HL-60/S4 treated with phorbol 12-myristate 13-acetate at 8.2 ng/mL for 4 days and 3 days (cell line): ENCODE results near the gene GPATCH2L.

ENCODE experiments used
- in situ Hi-C: fragments of 300-500 bp; cut with MboI; formaldehyde crosslinking; loops from 2 replicates; pipeline ENCODE4 v1.15.0; 2022; ENCODE audit warnings: low sequenced_read_pairs

The GPATCH2L gene

GRCh38 chr14:76195003-76195402, 43.3 kb downstream of the GPATCH2L start:
- in situ Hi-C loops = no loop called here

- in situ Hi-C loops = no loop called here
Measured at GRCh38 chr14:76196980-76197695, 45.4 kb downstream of the GPATCH2L start.

GRCh38 chr14:76201162-76201561, 49.4 kb downstream of the GPATCH2L start:
- in situ Hi-C loops = no loop called here

- in situ Hi-C loops = no loop called here
Measured at GRCh38 chr14:76203086-76204001, 51.6 kb downstream of the GPATCH2L start.

- in situ Hi-C loops = no loop called here
Measured at GRCh38 chr14:76204461-76205230, 52.9 kb downstream of the GPATCH2L start.

- in situ Hi-C loops = no loop called here
Measured at GRCh38 chr14:76205708-76206107, 54.0 kb downstream of the GPATCH2L start.

- in situ Hi-C loops = no loop called here
Measured at GRCh38 chr14:76208340-76208739, 56.6 kb downstream of the GPATCH2L start.

GRCh38 chr14:76212242-76212641, 60.5 kb downstream of the GPATCH2L start:
- in situ Hi-C loops = no loop called here

- in situ Hi-C loops = no loop called here
Measured at GRCh38 chr14:76217179-76217578, 65.5 kb downstream of the GPATCH2L start.

GRCh38 chr14:76218662-76219061, 66.9 kb downstream of the GPATCH2L start:
- in situ Hi-C loops = no loop called here

- in situ Hi-C loops = no loop called here
Measured at GRCh38 chr14:76219873-76220272, 68.2 kb downstream of the GPATCH2L start.

- in situ Hi-C loops = no loop called here
Measured at GRCh38 chr14:76227450-76228050, 75.8 kb downstream of the GPATCH2L start.

- in situ Hi-C loops = no loop called here
Measured at GRCh38 chr14:76228138-76228537, 76.4 kb downstream of the GPATCH2L start.

- in situ Hi-C loops = no loop called here
Measured at GRCh38 chr14:76232800-76233199, 81.1 kb downstream of the GPATCH2L start.

- in situ Hi-C loops = no loop called here
Measured at GRCh38 chr14:76235628-76236027, 83.9 kb downstream of the GPATCH2L start.

- in situ Hi-C loops = no loop called here
Measured at GRCh38 chr14:76236172-76237130, 84.7 kb downstream of the GPATCH2L start.

GRCh38 chr14:76237349-76237990, 85.7 kb downstream of the GPATCH2L start:
- in situ Hi-C loops = no loop called here

- in situ Hi-C loops = no loop called here
Measured at GRCh38 chr14:76245097-76245496, 93.4 kb downstream of the GPATCH2L start.

GRCh38 chr14:76250302-76250701, 98.6 kb downstream of the GPATCH2L start:
- in situ Hi-C loops = no loop called here
